Activated naive CD4-positive, alpha-beta T cell treated with anti-CD3 and anti-CD28 coated beads, Interleukin-2, amount 50 U/mL, for 72 hours (primary cell): ENCODE measurements around the gene IQCF2. TPM values are rescaled to one million over a fixed set of nuclear protein-coding genes. Genes with fewer than 3 reads are reported as not detected.
A peak's percentile ranks its signal among the peaks of the same experiment; 100 is the strongest.
"Not testable (repeated sequence)": the region's sequence is repeated elsewhere in the genome, so short reads cannot be mapped to it uniquely, and the experiment has no call there.

Source experiments
- ATAC-seq, 2 donors: fragments of 150-1000 bp; cut with Tn5 transposase; 2 replicates each; pipeline ENCODE4 v1.10.0; 2021; ENCODE audit warnings: mild to moderate bottlenecking in 2 of 2, moderate library complexity in 2 of 2
- DNase-seq, 2 donors: peaks; one replicate each; pipeline ENCODE4 v3.0.0; 2021 to 2022; ENCODE audit warnings: low spot score in 2 of 2
- H3K27ac Mint-ChIP-seq, 2 donors: one replicate each; pipeline ENCODE4 v1.8.0; 2022; ENCODE audit warnings: mild to moderate bottlenecking in 2 of 2, mixed read lengths in 2 of 2
- H3K36me3 Mint-ChIP-seq, 2 donors: one replicate each; pipeline ENCODE4 v1.8.0; 2022; ENCODE audit warnings: mixed read lengths in 2 of 2
- H3K9me3 Mint-ChIP-seq, 2 donors: one replicate each; pipeline ENCODE4 v1.8.0; 2022; ENCODE audit warnings: mixed read lengths in 2 of 2
- total RNA-seq, 2 donors: library from RNA; stranded (reverse); gene quantifications; one replicate each; pipeline ENCODE4 v1.2.3, GENCODE V29; 2022

IQCF2 gene
- total RNA-seq, 2 donors from 2014 or later: not detected

GRCh38 chr3:51873253-51873766 lies 11.9 kb downstream of the IQCF2 start:
- ATAC-seq (no peak), DNase-seq (no peak)
- H3K9me3 Mint-ChIP-seq: no peaks in the 10 kb centered on the region
- no peaks in the 10 kb centered on the region for H3K36me3 Mint-ChIP-seq
- H3K27ac Mint-ChIP-seq: no peak overlapping the region

- Mint-ChIP-seq H3K27ac (no peak overlapping the region), H3K36me3 (no peaks in the 10 kb centered on the region), H3K9me3 (no peaks in the 10 kb centered on the region)
- DNase-seq (no peak), ATAC-seq (no peak)
These were observed 12.5 kb downstream of the IQCF2 start for GRCh38 chr3:51873876-51874275.

DNA sequence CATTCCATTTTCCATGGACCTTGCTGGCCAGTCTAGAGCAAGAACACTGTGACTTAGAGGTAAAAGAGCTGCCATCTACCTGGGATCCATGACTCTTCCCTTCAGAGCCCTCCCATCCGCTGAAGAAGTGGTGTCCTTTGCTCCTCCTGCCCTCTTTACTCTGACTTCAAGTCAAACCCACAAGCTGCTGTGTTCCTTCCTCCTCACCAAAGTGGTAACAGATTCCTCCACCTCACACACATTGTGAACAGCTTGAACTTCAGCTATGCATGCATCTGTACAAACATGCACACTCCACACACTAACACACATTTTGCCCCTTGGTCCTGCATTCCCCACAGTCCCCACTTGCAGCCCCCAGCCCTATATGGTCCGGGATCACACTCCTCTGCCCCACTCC lies 13.0 kb downstream of the IQCF2 start:
- H3K36me3 Mint-ChIP-seq: no peaks in the 10 kb centered on the region
- no peak overlapping the region for H3K27ac Mint-ChIP-seq
- DNase-seq: no peak
- ATAC-seq: no peak
- H3K9me3 Mint-ChIP-seq: no peaks in the 10 kb centered on the region

GRCh38 chr3:51874889-51875288 lies 13.5 kb downstream of the IQCF2 start:
- Mint-ChIP-seq H3K27ac (no peak overlapping the region), H3K36me3 (no peaks in the 10 kb centered on the region), H3K9me3 (no peaks in the 10 kb centered on the region)
- ATAC-seq: no peak
- DNase-seq: no peak

- Mint-ChIP-seq H3K9me3 (no peaks in the 10 kb centered on the region), H3K27ac (no peak within 1 kb of the TSS), H3K36me3 (no peaks in the 10 kb centered on the region)
- DNase-seq (no peak), ATAC-seq (no peak)
These were observed 14.1 kb downstream of the IQCF2 start, which contains the start of gene IQCF5 for GRCh38 chr3:51875501-51875900. Gene IQCF5 (minus strand): TSS chr3:51875601. CDS start chr3:51875531, 70 bp downstream.

DNA sequence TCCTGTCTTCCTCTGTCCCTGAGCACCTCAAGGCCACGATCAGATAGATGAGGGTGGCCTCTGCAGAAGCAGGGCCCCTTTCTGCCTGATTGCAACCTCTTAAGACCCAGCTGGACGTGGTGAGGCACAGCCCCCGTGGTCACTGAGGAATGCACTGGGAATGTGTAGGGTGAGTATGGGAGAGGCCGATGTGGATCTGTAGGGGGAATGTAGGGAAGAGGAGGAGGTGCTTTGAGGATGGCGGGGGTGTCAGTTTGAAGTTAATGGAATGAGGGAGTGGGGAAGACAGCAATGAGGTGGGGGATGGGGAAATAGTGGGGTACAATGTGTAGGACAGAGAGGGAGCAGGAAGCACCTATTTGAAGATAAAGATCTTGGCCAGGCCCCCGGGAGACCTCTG lies 14.8 kb downstream of the IQCF2 start:
- no peaks in the 10 kb centered on the region for H3K9me3 Mint-ChIP-seq
- no peaks in the 10 kb centered on the region for H3K36me3 Mint-ChIP-seq
- DNase-seq (no peak), ATAC-seq (no peak)
- H3K27ac Mint-ChIP-seq: no peak overlapping the region

GRCh38 chr3:51879937-51880336 lies 18.5 kb downstream of the IQCF2 start:
- Mint-ChIP-seq H3K36me3 (no peaks in the 10 kb centered on the region), H3K27ac (no peak overlapping the region), H3K9me3 (no peaks in the 10 kb centered on the region)
- DNase-seq: no peak
- ATAC-seq: no peak

DNA sequence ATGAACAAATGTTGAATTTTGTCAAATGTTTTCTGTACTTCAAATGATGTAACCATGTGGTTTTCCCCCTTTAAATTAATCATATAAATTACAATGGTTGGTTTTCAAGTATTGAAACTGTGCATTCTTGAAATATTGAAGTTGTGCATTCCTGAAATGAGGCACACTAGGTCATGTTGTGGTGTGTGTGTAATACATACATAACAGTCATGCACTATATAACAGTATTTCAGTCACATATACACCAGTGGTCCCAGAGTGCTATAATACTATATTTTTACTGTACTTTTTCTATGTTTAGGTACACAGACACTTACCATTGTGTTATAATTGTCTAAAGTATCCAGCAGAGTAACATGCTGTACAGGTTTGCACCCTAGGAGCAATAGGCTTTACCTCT lies 25.0 kb downstream of the IQCF2 start:
- ATAC-seq (peak in 1 of 2 donors; percentile 86), DNase-seq (no peak)
- Mint-ChIP-seq H3K36me3 (no peaks in the 10 kb centered on the region), H3K27ac (no peak overlapping the region), H3K9me3 (no peaks in the 10 kb centered on the region)

DNA sequence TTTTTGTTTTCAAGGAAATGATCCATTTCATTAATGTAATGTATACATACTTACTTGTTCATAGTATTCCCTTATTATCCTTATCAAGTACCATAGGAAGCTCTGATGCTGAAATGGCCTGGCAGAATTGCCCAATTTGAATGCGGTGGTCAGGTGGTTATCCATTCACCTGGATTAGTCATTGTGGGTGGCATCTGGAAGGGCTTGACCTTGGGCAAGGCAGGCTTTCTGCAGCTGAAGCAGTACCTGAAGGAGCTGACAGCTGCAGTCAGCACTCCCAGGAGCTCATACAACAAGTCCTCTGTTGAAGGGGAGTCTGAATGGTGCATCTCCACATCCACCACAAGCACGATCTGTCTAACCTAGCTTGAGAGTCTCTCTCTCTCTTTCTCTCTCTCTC lies 26.2 kb downstream of the IQCF2 start:
- Mint-ChIP-seq H3K9me3 (no peaks in the 10 kb centered on the region), H3K27ac (no peak overlapping the region), H3K36me3 (no peaks in the 10 kb centered on the region)
- ATAC-seq (no peak), DNase-seq (no peak)

GRCh38 chr3:51888463-51889105 lies 27.2 kb downstream of the IQCF2 start:
- no peaks in the 10 kb centered on the region for H3K36me3 Mint-ChIP-seq
- H3K9me3 Mint-ChIP-seq: no peaks in the 10 kb centered on the region
- H3K27ac Mint-ChIP-seq: no peak overlapping the region
- ATAC-seq: no peak
- no peak for DNase-seq

DNA sequence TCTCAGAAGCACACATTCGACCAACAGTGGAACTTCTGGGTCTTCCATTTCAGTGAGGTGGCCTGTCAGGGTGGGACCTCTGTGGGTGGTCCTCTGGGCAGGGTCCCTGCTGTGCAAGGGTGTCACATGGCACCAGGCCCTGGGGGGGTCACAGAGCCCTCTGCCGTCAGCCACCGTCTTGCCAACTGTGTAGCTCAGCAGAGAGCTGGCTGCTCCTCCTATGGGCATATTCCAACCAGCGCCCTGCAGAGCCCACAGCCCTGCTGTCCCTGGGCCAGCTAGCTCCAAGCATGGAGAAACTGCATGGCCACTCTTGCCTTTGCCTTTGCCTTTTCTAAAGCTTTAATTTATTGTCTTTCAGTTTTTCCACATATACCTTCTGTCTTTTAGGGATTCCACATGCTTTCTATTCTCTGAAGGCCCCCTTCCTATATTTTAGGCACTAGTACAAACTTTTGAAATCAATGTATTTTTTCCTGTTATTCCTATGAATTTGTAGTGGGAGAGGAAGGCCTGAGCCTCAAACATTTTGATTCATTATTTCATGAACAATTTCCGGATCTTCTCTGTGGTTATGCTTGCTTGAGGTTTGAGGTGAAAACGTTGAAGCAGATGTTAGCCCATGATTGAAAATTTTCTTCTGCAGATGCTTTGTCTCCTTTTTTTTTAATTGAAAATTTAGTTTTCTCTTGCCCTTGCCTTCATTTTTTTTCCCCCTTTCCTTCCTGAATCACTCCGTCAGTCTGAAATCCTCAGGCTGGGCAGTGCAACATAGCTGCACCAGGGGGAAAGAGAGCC lies 30.0 kb downstream of the IQCF2 start:
- DNase-seq (no peak), ATAC-seq (no peak)
- Mint-ChIP-seq H3K27ac (no peak overlapping the region), H3K9me3 (no peaks in the 10 kb centered on the region), H3K36me3 (no peaks in the 10 kb centered on the region)

GRCh38 chr3:51894391-51894790 lies 33.0 kb downstream of the IQCF2 start:
- Mint-ChIP-seq H3K36me3 (no peaks in the 10 kb centered on the region), H3K27ac (no peak overlapping the region), H3K9me3 (no peaks in the 10 kb centered on the region)
- DNase-seq (no peak), ATAC-seq (no peak)

DNA sequence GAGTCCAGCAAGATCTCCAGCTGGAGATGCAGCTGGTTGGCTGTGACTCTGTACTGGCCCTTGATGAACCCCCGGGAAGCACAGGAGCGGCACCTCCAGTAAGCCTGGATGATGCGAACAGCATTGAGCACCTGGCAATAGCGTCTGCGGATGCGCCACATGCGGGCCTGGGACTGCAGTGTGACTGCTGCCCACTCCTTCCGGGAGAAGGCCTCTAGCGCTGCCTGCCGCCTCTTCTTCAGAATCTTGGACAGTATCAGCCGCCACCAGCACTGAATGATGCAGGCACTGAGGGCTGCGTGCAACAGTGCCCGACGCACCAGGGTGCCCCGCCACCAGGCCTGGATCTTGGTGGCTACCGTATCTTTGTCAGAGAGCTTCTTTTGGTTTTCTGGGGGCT lies 33.5 kb downstream of the IQCF2 start:
- DNase-seq: no peak
- no peak for ATAC-seq
- Mint-ChIP-seq H3K9me3 (no peaks in the 10 kb centered on the region), H3K27ac (no peak overlapping the region), H3K36me3 (no peaks in the 10 kb centered on the region)

- ATAC-seq (no peak), DNase-seq (no peak)
- Mint-ChIP-seq H3K9me3 (no peaks in the 10 kb centered on the region), H3K36me3 (no peaks in the 10 kb centered on the region), H3K27ac (no peak overlapping the region)
These were observed 35.3 kb downstream of the IQCF2 start for GRCh38 chr3:51896607-51897305.

GRCh38 chr3:51897391-51897790 lies 36.0 kb downstream of the IQCF2 start:
- Mint-ChIP-seq H3K36me3 (no peaks in the 10 kb centered on the region), H3K27ac (no peak overlapping the region), H3K9me3 (no peaks in the 10 kb centered on the region)
- DNase-seq (no peak), ATAC-seq (no peak)

DNA sequence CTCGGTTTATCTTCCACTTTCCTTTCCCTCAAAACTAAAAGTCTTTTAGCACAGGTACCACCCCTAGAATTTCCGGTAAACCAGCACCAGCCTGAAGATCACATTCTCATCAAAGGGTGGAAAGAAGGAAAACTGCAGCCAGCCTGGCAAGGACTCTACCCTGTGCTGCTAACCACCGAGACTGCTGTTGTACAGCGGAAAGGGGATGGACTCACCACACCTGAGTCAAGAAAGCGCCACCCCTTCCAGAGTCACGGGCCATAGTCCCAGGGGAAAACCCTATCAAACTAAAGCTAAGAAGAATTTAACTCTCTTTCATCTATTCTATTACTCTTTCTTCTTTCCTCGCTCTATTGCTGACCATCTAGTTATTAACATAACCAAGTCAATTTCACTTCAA lies 38.6 kb downstream of the IQCF2 start:
- not testable (repeated sequence) for H3K36me3 Mint-ChIP-seq, H3K27ac Mint-ChIP-seq, H3K9me3 Mint-ChIP-seq, DNase-seq
- peak in 1 of 2 donors; percentile 33 for ATAC-seq

GRCh38 chr3:51902361-51902760 lies 40.9 kb downstream of the IQCF2 start:
- Mint-ChIP-seq H3K9me3 (peaks cover 6 to 21% of the 10 kb centered on the region in 2 donors), H3K27ac (peak overlapping the region in 1 of 2 donors; percentile 71), H3K36me3 (peaks cover 19 to 29% of the 10 kb centered on the region in 2 donors)
- DNase-seq: not testable (repeated sequence)
- ATAC-seq: peak; percentile 41 to 54
